ENCODE data around the gene CACNA2D2. TPM values are rescaled to one million over a fixed set of nuclear protein-coding genes. Genes with fewer than 3 reads are reported as not detected.

The CACNA2D2 gene
- total and polyA plus RNA-seq, 2 of the 13 experiments (the other 11 are each of a cell fraction or from before 2014, with no cell fraction given) = not detected

DNA sequence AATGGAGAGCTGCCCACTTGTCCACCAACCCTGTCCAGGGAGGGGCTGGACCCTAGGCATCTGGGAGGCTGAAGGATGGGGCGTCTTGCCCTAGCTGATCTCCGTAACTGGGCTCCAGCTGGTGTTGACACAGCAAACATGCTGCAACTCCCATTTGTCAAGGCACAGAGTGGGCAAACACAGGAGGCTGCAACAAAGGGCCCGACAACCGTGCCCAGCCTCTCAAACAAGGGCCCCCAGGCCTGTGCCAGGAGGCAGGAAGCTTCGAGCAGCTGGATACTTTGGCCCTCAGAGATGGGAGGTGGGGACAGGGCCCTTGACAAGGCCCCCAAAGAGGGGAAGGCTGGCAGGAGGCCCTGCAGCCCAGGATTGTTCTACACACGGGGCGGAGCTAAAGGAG, 79.9 kb downstream of the CACNA2D2 start (continued):
- TF ChIP-seq, protein P1, sequence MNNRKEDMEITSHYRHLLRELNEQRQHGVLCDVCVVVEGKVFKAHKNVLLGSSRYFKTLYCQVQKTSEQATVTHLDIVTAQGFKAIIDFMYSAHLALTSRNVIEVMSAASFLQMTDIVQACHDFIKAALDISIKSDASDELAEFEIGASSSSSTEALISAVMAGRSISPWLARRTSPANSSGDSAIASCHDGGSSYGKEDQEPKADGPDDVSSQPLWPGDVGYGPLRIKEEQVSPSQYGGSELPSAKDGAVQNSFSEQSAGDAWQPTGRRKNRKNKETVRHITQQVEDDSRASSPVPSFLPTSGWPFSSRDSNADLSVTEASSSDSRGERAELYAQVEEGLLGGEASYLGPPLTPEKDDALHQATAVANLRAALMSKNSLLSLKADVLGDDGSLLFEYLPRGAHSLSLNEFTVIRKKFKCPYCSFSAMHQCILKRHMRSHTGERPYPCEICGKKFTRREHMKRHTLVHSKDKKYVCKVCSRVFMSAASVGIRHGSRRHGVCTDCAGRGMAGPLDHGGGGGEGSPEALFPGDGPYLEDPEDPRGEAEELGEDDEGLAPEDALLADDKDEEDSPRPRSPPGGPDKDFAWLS (CRISPR knock-in tag; IDR thresholded peaks at IDR 0.05; ENCODE audit: borderline replicate concordance) = no peak
- TF ChIP-seq ASH2L (IDR thresholded peaks at IDR 0.05; ENCODE audit: insufficient read length, low read depth, low read length) (no peak), ZBTB7B (CRISPR knock-in tag; IDR thresholded peaks at IDR 0.05) (peak; percentile 39; the same call in 1 of the 2 replicates), CHCHD3 (CRISPR knock-in tag; IDR thresholded peaks at IDR 0.05) (no peak), HNRNPL (IDR thresholded peaks at IDR 0.05; ENCODE audit: low read depth, low read length) (peak; percentile 99), HNF4G (IDR thresholded peaks at IDR 0.05; ENCODE audit: borderline replicate concordance, low read depth, low read length) (no peak), HNF4G (CRISPR knock-in tag; IDR thresholded peaks at IDR 0.05; ENCODE audit: borderline replicate concordance, low read depth) (no peak), BHLHE40 (IDR thresholded peaks at IDR 0.05; ENCODE audit: low read length) (peak; percentile 55; the same call in 1 of the 2 replicates), EP300 (IDR thresholded peaks at IDR 0.05; ENCODE audit: low read depth in 2 of 2, low read length in 2 of 2) (peak in 1 of 2 experiments; percentile 25; a peak in 1 of 4 replicates), EP300 (CRISPR knock-in tag; IDR thresholded peaks at IDR 0.05; ENCODE audit: borderline replicate concordance) (no peak), SOX5 (CRISPR knock-in tag; IDR thresholded peaks at IDR 0.05; ENCODE audit: borderline replicate concordance) (peak; percentile 21; the same call in 1 of the 2 replicates)

DNA sequence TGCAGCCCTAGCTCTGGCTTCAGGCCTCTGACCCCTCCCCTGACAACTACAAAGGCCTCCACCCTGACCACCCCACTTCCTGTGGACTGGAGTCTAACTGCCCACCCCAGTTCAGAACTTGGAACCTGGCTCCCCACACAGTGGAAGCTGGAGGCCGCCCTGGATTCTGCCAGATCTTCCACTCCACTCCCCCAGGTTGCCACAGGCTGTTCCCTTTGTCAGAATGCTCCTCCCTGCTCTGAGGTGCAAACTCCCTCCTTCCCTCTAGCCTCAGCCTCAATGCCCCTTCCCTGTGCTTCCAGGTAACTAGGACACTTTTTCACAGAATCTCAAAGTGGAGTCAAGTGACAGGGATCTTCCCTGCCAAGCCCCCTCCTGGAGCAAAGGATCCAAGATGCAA, 81.3 kb downstream of the CACNA2D2 start:
- Histone ChIP-seq H2AFZ (ENCODE audit: low read length) (no peak overlapping the region), H3K36me3 (replicated peaks in 1 of 2; ENCODE audit: control insufficient read depth in 1 of 2, insufficient read depth in 2 of 2, low read length in 2 of 2) (no peaks in the 10 kb centered on the region), H3K4me3 (replicated peaks in 1 of 3; ENCODE audit: insufficient read depth in 1 of 3, low read depth in 2 of 3, low read length in 3 of 3) (no peak overlapping the region), H3K27ac (ENCODE audit: extremely low read length, insufficient read depth, low read length) (no peak overlapping the region), H3K4me1 (ENCODE audit: insufficient read depth, low read length) (peaks cover 36% of the 10 kb centered on the region), H3K9ac (ENCODE audit: insufficient read depth, low read depth, low read length) (no peak overlapping the region), H3K79me2 (ENCODE audit: insufficient read depth, low read length) (no peaks in the 10 kb centered on the region), H4K20me1 (ENCODE audit: insufficient read depth, low read length) (0 out of 2 replicates have a peak, but pooled peaks cover 2% of the 10 kb centered on the region), H3K9me3 (ENCODE audit: low read length) (no peaks in the 10 kb centered on the region), H3K27me3 (ENCODE audit: control insufficient read depth in 1 of 2, insufficient read depth in 2 of 2, low read length in 2 of 2) (peaks cover 2 to 24% of the 10 kb centered on the region in 2 experiments; a peak in 3 of 5 replicates), H3K4me2 (ENCODE audit: low read depth, low read length) (no peak overlapping the region)
- BruUV-seq (replicated peaks) = no TSS peak
- CTCF ChIA-PET (ENCODE audit: low intra/inter-chr PET ratio, low total read pairs) = interaction anchor here (0.6 kb wide), 1 partner anchor 194 kb away, joined by 3 read pairs; no protein-coding TSS in a partner anchor
- intact Hi-C loops (cut with micrococcal nuclease; ENCODE audit: unreplicated experiment) (no loop called here), in situ Hi-C loops (cut with HindIII; ENCODE audit: extremely low pct_ligation_motif_present, low pct_unique_long_range_greater_than_20kb) (no loop called here)
- no CpG with 5 or more reads among the region's 1 CpG for WGBS (ENCODE audit: low lambda C conversion rate)
- ATAC-seq (no peak), DNase-seq (ENCODE audit: low spot score) (no peak), FAIRE-seq (no peak)
- POLR2A ChIA-PET = no interaction called here
- TF ChIP-seq EP300 (IDR thresholded peaks at IDR 0.05; ENCODE audit: low read depth in 2 of 2, low read length in 2 of 2) (peak in 1 of 2 experiments; percentile 59; a peak in 1 of 4 replicates), EP300 (CRISPR knock-in tag; IDR thresholded peaks at IDR 0.05; ENCODE audit: borderline replicate concordance) (no peak), ZC3H4 (CRISPR knock-in tag; IDR thresholded peaks at IDR 0.05; ENCODE audit: borderline replicate concordance) (no peak), TBL1XR1 (IDR thresholded peaks at IDR 0.05; ENCODE audit: borderline replicate concordance, low read length, partially characterized antibody) (no peak), NFYC (CRISPR knock-in tag; IDR thresholded peaks at IDR 0.05) (no peak), ONECUT2 (CRISPR knock-in tag; IDR thresholded peaks at IDR 0.05) (no peak), POLR2A (IDR thresholded peaks at IDR 0.05; ENCODE audit: insufficient read depth in 1 of 2, low read depth in 2 of 2, low read length in 2 of 2) (no peak)

Data from HepG2 (cell line).